GM21576 (cell line): ENCODE results near the gene ADAMTS3.

ENCODE experiments used
- ATAC-seq: cut with Tn5 transposase; IDR thresholded peaks from one replicate; pipeline ENCODE4 v1.9.1; 2021; ENCODE audit warnings: mild to moderate bottlenecking, moderate library complexity; ENCODE audit not compliant: unreplicated experiment

ADAMTS3 gene

DNA sequence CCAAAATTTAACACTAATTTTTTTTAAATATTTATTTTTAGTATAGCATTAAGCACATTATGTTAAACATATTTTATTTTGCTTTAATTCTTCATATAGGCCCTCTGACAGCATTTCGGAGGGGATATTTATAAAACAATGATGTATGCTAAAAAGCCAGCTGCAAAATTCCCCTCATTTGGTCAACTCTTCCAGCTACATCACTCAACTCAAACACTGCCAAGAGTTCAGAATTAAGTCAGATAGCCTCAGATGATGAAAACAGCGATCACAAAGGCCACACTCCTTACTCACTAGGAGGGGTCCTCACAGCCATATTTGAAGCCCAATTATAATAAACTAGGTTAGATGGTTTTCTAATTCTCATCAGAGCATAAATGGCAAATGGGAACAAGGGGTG lies 146.6 kb downstream of the ADAMTS3 start:
- no peak for ATAC-seq

GRCh38 chr4:72418458-72418857 lies 150.6 kb downstream of the ADAMTS3 start:
- ATAC-seq = no peak

- ATAC-seq = no peak
Observed at GRCh38 chr4:72410158-72410557, 158.9 kb downstream of the ADAMTS3 start.

DNA sequence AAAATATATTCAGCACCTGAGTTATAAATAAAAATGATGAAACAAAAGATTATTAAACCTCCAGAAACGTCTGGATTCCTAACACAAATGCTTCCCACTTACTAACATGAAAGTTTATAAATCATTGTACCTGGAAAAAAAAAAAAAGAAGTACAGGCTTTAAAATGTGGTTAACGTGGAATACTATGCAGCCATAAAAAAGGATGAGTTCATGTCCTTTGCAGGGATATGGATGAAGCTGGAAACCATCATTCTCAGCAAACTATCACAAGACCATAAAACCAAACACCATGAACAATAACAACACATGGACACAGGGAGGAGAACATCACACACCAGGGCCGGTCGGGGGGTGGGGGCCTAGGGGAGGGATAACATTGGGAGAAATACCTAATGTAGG lies 160.5 kb downstream of the ADAMTS3 start:
- ATAC-seq = no peak

- no peak for ATAC-seq
Observed at GRCh38 chr4:72405417-72405816, 163.6 kb downstream of the ADAMTS3 start.

- ATAC-seq = no peak
Observed at GRCh38 chr4:72397314-72397713, 171.7 kb downstream of the ADAMTS3 start.

DNA sequence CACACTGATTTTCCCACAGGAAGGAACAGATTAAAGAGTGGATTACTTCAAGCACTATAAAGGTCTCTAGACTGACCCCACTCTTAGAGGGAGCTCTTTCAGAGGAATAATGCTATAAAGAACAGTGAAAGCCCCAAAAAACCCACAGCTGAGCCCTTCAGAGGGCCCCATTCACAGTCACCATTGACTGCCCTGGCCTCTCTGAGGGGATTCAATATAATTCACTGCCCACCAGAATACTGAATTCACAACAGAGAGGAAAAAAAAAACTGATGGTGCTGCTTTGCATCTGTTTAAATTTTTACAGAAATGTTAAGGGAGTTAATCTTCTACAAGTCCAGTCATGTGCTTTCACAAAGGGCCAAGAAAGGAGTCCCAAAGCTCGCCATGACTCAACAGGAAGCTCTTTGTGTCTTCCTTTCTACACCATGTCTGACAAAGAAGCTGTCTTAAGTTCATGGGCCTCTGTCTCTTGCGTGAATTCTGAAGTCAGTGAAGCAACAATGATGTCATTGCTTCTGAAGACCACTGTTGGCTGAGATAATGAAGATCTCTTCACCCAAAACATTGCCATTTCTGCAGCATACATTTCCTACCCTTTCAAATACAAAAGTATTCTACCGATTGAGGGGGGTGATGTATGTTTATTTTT lies 174.9 kb downstream of the ADAMTS3 start:
- ATAC-seq = no peak

- no peak for ATAC-seq
Observed at GRCh38 chr4:72391281-72391680, 177.7 kb downstream of the ADAMTS3 start.

GRCh38 chr4:72390409-72390808 lies 178.6 kb downstream of the ADAMTS3 start:
- no peak for ATAC-seq

DNA sequence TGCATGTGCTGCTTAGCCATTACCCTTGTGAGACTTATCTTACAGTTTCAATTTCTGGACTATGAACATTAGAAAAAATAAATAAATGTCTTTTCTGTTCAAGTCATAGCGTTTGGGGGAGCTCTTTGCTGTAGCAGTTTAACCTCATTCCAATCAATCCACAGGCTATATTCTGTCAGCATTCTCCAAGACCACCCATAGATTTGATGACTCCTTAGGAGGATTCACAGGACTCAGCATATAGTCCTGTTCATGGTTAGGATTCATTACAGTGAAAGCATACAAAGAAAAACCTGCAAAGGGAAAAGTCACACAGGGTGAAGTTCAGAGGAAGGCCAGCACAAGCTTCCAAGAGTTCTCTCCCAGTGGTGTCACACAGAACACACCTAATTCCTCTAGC lies 180.5 kb downstream of the ADAMTS3 start:
- no peak for ATAC-seq

- ATAC-seq = no peak
Observed at GRCh38 chr4:72387959-72388358, 181.1 kb downstream of the ADAMTS3 start.

DNA sequence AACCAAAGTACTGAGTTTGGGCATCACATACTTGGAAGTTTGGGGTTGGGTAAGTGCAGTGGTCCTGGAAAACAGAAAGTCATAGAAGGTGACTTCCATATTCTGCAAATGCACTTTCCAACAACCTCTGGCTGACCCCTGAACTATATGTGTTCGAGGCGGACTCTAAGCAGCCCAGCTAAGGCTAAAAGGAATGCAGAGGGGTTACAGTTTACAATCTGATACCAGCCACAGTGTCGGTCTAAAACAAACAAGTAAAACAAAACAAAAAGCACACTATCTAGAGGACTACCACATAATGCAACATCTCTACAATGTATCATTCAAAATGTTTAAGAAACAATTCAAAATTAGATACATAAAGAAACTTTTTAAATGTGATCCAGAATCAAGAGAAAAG lies 185.6 kb downstream of the ADAMTS3 start:
- no peak for ATAC-seq

GRCh38 chr4:72378901-72379300 lies 190.1 kb downstream of the ADAMTS3 start:
- ATAC-seq = no peak

DNA sequence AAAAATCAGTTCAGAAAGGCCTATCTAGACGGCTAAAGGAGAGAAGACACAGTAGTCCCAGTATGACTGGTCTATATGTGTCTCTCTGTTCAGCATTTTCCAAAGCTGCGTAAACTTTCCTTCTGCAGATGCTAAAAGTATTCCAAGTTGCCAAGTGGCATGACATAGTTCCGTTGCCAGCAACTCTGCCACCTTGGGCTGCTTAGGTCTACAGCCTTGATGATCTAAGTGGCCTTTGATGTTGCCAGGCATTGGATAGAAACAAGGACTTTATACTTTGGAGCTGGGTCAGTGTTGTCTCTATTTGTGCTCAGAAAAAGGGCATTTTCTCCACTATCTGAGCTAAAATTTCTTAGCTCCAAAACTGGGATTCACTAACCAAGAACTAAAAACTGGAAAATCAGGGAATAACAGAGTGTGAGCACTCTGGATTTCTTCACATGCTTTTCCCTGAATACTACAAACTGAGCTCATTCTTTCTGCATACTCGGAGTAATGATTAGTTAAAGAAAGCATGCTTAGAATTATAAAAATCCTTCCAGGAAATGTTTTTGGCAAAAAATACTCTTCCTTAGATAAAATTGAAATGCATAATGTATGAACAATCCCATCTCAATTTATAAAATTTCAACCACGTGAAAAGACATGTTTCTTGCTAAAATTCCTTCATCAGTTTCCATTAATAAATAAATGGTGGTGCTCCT lies 191.4 kb downstream of the ADAMTS3 start:
- no peak for ATAC-seq

GRCh38 chr4:72376901-72377300 lies 192.1 kb downstream of the ADAMTS3 start:
- ATAC-seq = no peak

GRCh38 chr4:72375073-72375736 lies 193.8 kb downstream of the ADAMTS3 start:
- no peak for ATAC-seq

- ATAC-seq = no peak
Observed at GRCh38 chr4:72374159-72374558, 194.9 kb downstream of the ADAMTS3 start.

- no peak for ATAC-seq
Observed at GRCh38 chr4:72366601-72367000, 202.4 kb downstream of the ADAMTS3 start.

DNA sequence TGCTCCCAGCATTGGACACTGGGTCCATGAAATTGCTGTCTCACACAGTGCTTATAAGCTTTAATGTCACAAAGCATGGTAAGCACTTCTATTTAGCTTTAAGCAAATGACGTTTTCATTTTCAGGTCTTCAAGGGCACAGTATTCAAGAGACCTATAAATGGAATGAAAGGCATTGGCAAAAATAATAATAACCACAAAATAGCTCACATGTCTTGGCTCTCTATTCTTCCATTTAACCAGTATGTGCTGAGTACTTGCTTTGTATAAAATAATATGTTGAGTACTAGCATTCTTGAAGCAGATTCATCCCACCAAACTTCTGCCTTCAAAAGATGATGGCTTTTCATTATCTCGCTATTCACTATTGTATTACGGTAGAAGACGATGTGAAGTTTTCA lies 203.0 kb downstream of the ADAMTS3 start:
- no peak for ATAC-seq

GRCh38 chr4:72365016-72365415 lies 204.0 kb downstream of the ADAMTS3 start:
- ATAC-seq = no peak

DNA sequence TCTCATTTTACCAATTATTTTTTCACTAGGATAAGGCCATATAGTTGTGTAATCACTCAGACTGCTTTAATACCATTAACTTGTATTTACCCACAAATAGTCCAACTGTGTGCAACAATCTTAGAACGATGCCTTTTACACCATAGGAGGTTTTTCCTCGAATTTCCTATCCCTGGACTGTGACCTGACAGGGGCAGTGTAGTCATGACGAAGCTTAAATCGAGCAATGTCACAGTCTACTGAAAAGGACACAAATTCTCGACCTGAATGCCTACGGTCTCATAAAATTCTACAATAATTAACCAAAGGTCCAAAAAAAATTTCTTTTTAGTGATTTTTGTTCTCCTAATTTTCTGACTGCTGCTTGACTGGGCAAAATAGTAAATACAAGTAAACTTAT lies 208.9 kb downstream of the ADAMTS3 start:
- ATAC-seq = no peak

GRCh38 chr4:72358483-72358882 lies 210.5 kb downstream of the ADAMTS3 start:
- ATAC-seq = no peak
